ENCODE data around the gene RAB26. TPM values are rescaled to one million over a fixed set of nuclear protein-coding genes. Genes with fewer than 3 reads are reported as not detected.

RAB26 gene
- total RNA-seq, 1 experiment from 2014 or later: 1.0 TPM

DNA sequence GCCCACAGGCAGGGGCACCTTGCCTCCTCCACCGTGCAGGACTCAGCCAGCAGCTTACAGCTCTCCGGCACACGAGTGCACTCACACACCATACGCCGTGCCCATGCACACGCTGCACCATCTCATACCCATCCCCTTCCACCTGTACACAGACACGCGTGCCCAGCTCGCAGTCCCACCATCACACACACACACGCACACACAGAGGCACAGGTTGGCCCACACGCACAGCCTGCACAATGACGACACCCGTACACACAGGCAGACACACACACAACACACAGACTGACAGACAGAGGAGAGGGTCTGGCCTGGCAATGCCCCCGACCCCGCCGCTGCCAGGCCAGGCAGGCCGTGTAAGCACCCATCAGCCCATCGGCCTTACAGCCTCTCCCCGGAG, 35.9 kb downstream of the RAB26 start:
- ChIA-PET POLR2A (interaction anchor here (0.6 kb wide), 1 partner anchor 23 kb away, joined by 6 read pairs; no protein-coding TSS in a partner anchor), CTCF (interaction anchor here (1.2 kb wide), 1 partner anchor 11 kb away, joined by 4 read pairs; no protein-coding TSS in a partner anchor)
- TF ChIP-seq, protein P1, sequence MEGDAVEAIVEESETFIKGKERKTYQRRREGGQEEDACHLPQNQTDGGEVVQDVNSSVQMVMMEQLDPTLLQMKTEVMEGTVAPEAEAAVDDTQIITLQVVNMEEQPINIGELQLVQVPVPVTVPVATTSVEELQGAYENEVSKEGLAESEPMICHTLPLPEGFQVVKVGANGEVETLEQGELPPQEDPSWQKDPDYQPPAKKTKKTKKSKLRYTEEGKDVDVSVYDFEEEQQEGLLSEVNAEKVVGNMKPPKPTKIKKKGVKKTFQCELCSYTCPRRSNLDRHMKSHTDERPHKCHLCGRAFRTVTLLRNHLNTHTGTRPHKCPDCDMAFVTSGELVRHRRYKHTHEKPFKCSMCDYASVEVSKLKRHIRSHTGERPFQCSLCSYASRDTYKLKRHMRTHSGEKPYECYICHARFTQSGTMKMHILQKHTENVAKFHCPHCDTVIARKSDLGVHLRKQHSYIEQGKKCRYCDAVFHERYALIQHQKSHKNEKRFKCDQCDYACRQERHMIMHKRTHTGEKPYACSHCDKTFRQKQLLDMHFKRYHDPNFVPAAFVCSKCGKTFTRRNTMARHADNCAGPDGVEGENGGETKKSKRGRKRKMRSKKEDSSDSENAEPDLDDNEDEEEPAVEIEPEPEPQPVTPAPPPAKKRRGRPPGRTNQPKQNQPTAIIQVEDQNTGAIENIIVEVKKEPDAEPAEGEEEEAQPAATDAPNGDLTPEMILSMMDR (IDR thresholded peaks at IDR 0.05; ENCODE audit: unreplicated experiment): no peak
- no TSS peak for BruUV-seq (replicated peaks)
- H3K4me3 Mint-ChIP-seq (ENCODE audit: unreplicated experiment): no peak overlapping the region
- H3K36me3 Mint-ChIP-seq (ENCODE audit: insufficient read depth, unreplicated experiment): peaks cover 3% of the 10 kb centered on the region
- H3K27me3 Mint-ChIP-seq (ENCODE audit: insufficient read depth, unreplicated experiment): no peaks in the 10 kb centered on the region
- DNase-seq (ENCODE audit: unreplicated experiment): no peak
- no peaks in the 10 kb centered on the region for H3K9me3 Mint-ChIP-seq (ENCODE audit: unreplicated experiment)
- intact Hi-C loops (cut with micrococcal nuclease): no loop called here
- peaks cover 5% of the 10 kb centered on the region for H3K4me1 Mint-ChIP-seq (ENCODE audit: insufficient read depth, unreplicated experiment)
- no peak overlapping the region for H3K27ac Mint-ChIP-seq (ENCODE audit: low read depth, unreplicated experiment)

DNA sequence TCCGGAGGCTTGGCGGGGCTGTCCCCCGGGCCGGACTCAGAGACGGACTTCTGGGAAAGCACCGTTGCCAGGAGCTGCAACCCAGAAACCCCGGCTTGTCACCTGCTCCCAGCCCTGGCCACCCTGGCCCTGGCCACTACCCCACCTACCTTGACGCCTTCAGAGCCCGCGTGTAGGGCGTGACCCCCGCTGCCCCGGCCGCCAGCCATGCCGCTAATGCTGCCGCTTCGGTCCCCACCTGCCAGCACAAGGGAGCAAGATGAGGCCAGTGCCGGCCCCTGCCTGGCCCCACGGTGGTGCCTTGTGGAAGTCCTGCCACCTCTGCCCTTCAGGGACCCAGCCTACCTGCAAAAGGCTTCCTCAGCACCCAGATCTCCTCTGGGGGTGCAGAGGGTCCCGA, 36.5 kb downstream of the RAB26 start:
- intact Hi-C loops (cut with micrococcal nuclease): no loop called here
- H3K27ac Mint-ChIP-seq (ENCODE audit: low read depth, unreplicated experiment): no peak overlapping the region
- no peaks in the 10 kb centered on the region for H3K36me3 Mint-ChIP-seq (ENCODE audit: insufficient read depth, unreplicated experiment)
- no peak for DNase-seq (ENCODE audit: unreplicated experiment)
- POLR2A ChIA-PET: interaction anchor here (0.6 to 1.3 kb wide), 3 partner anchors 10 to 212 kb away, joined by 3 to 6 read pairs (median 3); no protein-coding TSS in a partner anchor
- no peaks in the 10 kb centered on the region for H3K27me3 Mint-ChIP-seq (ENCODE audit: insufficient read depth, unreplicated experiment)
- H3K4me3 Mint-ChIP-seq (ENCODE audit: unreplicated experiment): no peak overlapping the region
- CTCF ChIA-PET: interaction anchor here (1.2 kb wide), 1 partner anchor 10 kb away, joined by 4 read pairs; no protein-coding TSS in a partner anchor
- BruUV-seq (replicated peaks): no TSS peak
- peaks cover 5% of the 10 kb centered on the region for H3K4me1 Mint-ChIP-seq (ENCODE audit: insufficient read depth, unreplicated experiment)
- no peaks in the 10 kb centered on the region for H3K9me3 Mint-ChIP-seq (ENCODE audit: unreplicated experiment)
- TF ChIP-seq, protein P1 (IDR thresholded peaks at IDR 0.05; ENCODE audit: unreplicated experiment): no peak

DNA sequence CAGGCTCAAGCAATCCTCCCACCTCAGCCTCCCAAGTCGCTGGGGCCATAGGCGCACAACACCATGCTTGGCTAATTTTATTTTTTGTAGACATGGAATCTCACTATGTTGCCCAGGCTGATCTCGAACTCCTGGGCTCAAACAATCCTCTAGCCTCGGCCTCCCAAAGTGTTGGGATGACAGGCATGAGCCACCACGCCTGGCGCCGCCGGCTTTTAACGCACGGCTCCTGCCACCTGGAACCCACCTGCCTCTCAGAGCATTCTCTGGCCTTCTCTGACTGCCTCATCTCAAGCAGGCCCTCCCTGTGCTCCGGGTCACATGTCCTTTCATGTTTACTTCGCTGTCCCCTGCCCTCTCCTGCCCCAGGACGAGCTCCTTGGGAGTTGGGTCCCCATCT, 37.6 kb downstream of the RAB26 start:
- Mint-ChIP-seq H3K27ac (ENCODE audit: low read depth, unreplicated experiment) (no peak overlapping the region), H3K27me3 (ENCODE audit: insufficient read depth, unreplicated experiment) (no peaks in the 10 kb centered on the region), H3K36me3 (ENCODE audit: insufficient read depth, unreplicated experiment) (no peaks in the 10 kb centered on the region), H3K4me3 (ENCODE audit: unreplicated experiment) (no peak overlapping the region), H3K4me1 (ENCODE audit: insufficient read depth, unreplicated experiment) (peaks cover 5% of the 10 kb centered on the region), H3K9me3 (ENCODE audit: unreplicated experiment) (no peaks in the 10 kb centered on the region)
- ChIA-PET CTCF (no interaction called here), POLR2A (interaction anchor here (1.3 kb wide), 1 partner anchor 11 kb away, joined by 3 read pairs; no protein-coding TSS in a partner anchor)
- no peak for DNase-seq (ENCODE audit: unreplicated experiment)
- TF ChIP-seq, protein P1 (IDR thresholded peaks at IDR 0.05; ENCODE audit: unreplicated experiment): no peak
- intact Hi-C loops (cut with micrococcal nuclease): no loop called here
- BruUV-seq (replicated peaks): no TSS peak

DNA sequence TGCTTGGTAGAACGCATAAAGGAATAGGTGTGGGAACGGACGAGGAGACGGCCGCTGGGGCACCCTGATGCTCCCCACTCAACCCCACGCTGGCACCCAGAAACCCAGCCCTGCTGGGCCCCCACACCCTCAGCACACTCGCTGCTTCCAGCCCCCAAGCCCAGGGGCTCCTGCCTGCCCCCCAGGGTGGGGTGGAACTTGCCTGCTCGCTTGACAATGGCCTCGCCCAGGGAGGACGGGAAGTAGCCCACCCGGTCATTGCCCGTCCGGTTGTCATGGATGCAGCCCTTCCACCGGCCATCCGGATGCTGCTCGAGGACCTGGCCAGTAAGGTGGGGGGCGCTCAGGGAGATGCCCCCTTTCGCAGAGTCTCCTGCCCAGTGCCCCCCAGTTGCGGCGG, 38.1 kb downstream of the RAB26 start:
- Mint-ChIP-seq H3K9me3 (ENCODE audit: unreplicated experiment) (no peaks in the 10 kb centered on the region), H3K36me3 (ENCODE audit: insufficient read depth, unreplicated experiment) (no peaks in the 10 kb centered on the region), H3K27me3 (ENCODE audit: insufficient read depth, unreplicated experiment) (no peaks in the 10 kb centered on the region), H3K4me3 (ENCODE audit: unreplicated experiment) (no peak overlapping the region), H3K27ac (ENCODE audit: low read depth, unreplicated experiment) (no peak overlapping the region), H3K4me1 (ENCODE audit: insufficient read depth, unreplicated experiment) (peaks cover 5% of the 10 kb centered on the region)
- BruUV-seq (replicated peaks): no TSS peak
- ChIA-PET CTCF (no interaction called here), POLR2A (interaction anchor here (1.3 kb wide), 1 partner anchor 12 kb away, joined by 3 read pairs; no protein-coding TSS in a partner anchor)
- DNase-seq (ENCODE audit: unreplicated experiment): no peak
- intact Hi-C loops (cut with micrococcal nuclease): no loop called here
- TF ChIP-seq, protein P1 (IDR thresholded peaks at IDR 0.05; ENCODE audit: unreplicated experiment): no peak

All from MCF 10A (cell line).